ENCODE results near the gene TMEM97. TPM values are rescaled to one million over a fixed set of nuclear protein-coding genes. Genes with fewer than 3 reads are reported as not detected.

TMEM97 gene
- total RNA-seq, 5 donors from 2014 or later (not counting 1 experiment from before 2014, with no cell fraction given), result 3.4 to 7.2 (median 5.1) TPM

GRCh38 chr17:28372203-28372944 is 53.4 kb downstream of the TMEM97 start:
- Mint-ChIP-seq H3K9me3 (no peaks in the 10 kb centered on the region), H3K4me3 (peak overlapping the region; percentile 69 to 97 (median 77)), H3K4me1 (peaks cover 17 to 22% (median 21%) of the 10 kb centered on the region in 3 donors), H3K27ac (peak overlapping the region; percentile 48 to 74), H3K27me3 (no peaks in the 10 kb centered on the region), H3K36me3 (peaks cover 3% of the 10 kb centered on the region)
- 4% methylated on average over 39 of the region's 53 CpGs for WGBS (ENCODE audit: insufficient coverage)
- POLR2A ChIA-PET, result interaction anchor here in 1 of 2 donors (0.7 kb wide), 1 partner anchor 1947 kb away, joined by 3 read pairs; no protein-coding TSS in a partner anchor
- Histone ChIP-seq H3K4me3 (ENCODE audit: control insufficient read depth in 1 of 2, extremely low read depth in 1 of 2, low read length in 1 of 2) (peak overlapping the region; percentile 41 to 54), H3K4me1 (ENCODE audit: control insufficient read depth in 1 of 2, extremely low read depth in 1 of 2, insufficient read depth in 2 of 2, low read length in 2 of 2) (peaks cover 5 to 21% of the 10 kb centered on the region in 2 experiments), H3K36me3 (ENCODE audit: control insufficient read depth in 2 of 2, extremely low read depth in 1 of 2, insufficient read depth in 1 of 2, low read length in 1 of 2) (no peaks in the 10 kb centered on the region), H3K27ac (ENCODE audit: low read length) (no peak overlapping the region), H3K27me3 (replicated peaks in 1 of 2; ENCODE audit: control insufficient read depth in 2 of 2, extremely low read depth in 1 of 2, insufficient read depth in 2 of 2, low read length in 1 of 2) (no peaks in the 10 kb centered on the region), H3K9me3 (no peaks in the 10 kb centered on the region)
- CTCF ChIA-PET, result no interaction called here
- ATAC-seq (replicated peaks in 1 of 4) (peak in 2 of 4 experiments; percentile 3 to 6), DNase-seq (peak in 1 of 35 experiments; percentile 40)

GRCh38 chr17:28372945-28373274 is 53.9 kb downstream of the TMEM97 start:
- DNase-seq (no peak), ATAC-seq (replicated peaks in 1 of 4) (no peak)
- H3K27me3 Mint-ChIP-seq, result no peaks in the 10 kb centered on the region
- H3K9me3 Mint-ChIP-seq, result no peaks in the 10 kb centered on the region
- WGBS (ENCODE audit: insufficient coverage), result no CpG with 5 or more reads among the region's 6 CpGs
- ChIA-PET POLR2A (no interaction called here), CTCF (no interaction called here)
- H3K9me3 ChIP-seq, result no peaks in the 10 kb centered on the region
- peaks cover 17 to 22% (median 21%) of the 10 kb centered on the region in 3 donors for H3K4me1 Mint-ChIP-seq
- peak overlapping the region; percentile 69 to 97 (median 77) for H3K4me3 Mint-ChIP-seq
- H3K27ac ChIP-seq (ENCODE audit: low read length), result no peak overlapping the region
- H3K4me1 ChIP-seq (ENCODE audit: control insufficient read depth in 1 of 2, extremely low read depth in 1 of 2, insufficient read depth in 2 of 2, low read length in 2 of 2), result peaks cover 5 to 21% of the 10 kb centered on the region in 2 experiments
- peaks cover 3% of the 10 kb centered on the region for H3K36me3 Mint-ChIP-seq
- H3K27me3 ChIP-seq (replicated peaks in 1 of 2; ENCODE audit: control insufficient read depth in 2 of 2, extremely low read depth in 1 of 2, insufficient read depth in 2 of 2, low read length in 1 of 2), result no peaks in the 10 kb centered on the region
- H3K36me3 ChIP-seq (ENCODE audit: control insufficient read depth in 2 of 2, extremely low read depth in 1 of 2, insufficient read depth in 1 of 2, low read length in 1 of 2), result no peaks in the 10 kb centered on the region
- peak overlapping the region; percentile 39 to 74 for H3K27ac Mint-ChIP-seq
- H3K4me3 ChIP-seq (ENCODE audit: control insufficient read depth in 1 of 2, extremely low read depth in 1 of 2, low read length in 1 of 2), result no peak overlapping the region

Other genes with a start within 250 kb of the TMEM97 start
- gene IFT20, start 16.3 kb downstream of the TMEM97 start, total RNA-seq, result 10 to 100 TPM; 29.3 to 55.4 (median 33.8) TPM
- gene TNFAIP1, start 16.6 kb downstream of the TMEM97 start, total RNA-seq, result 10 to 100 TPM; 12.1 to 28.9 (median 23.3) TPM
- gene POLDIP2, start 38.3 kb downstream of the TMEM97 start, total RNA-seq, result 10 to 100 TPM; 29.2 to 38.7 (median 33.2) TPM
- not detected for gene SEBOX, start 46.0 kb downstream of the TMEM97 start, total RNA-seq
- 1 to 10 TPM in 3 of 5 donors, under 1 TPM in 2; 0.50 to 1.9 (median 1.2) TPM for gene VTN, start 51.1 kb downstream of the TMEM97 start, total RNA-seq
- 10 to 100 TPM; 26.0 to 42.3 (median 37.9) TPM for gene SARM1, start 52.5 kb downstream of the TMEM97 start, total RNA-seq
- gene SLC46A1, start 87.0 kb downstream of the TMEM97 start, total RNA-seq, result 1 to 10 TPM in 4 of 5 donors, under 1 TPM in 1; 0.93 to 2.7 (median 2.5) TPM
- not detected for gene SLC13A2, start 154.4 kb downstream of the TMEM97 start, total RNA-seq
- gene FOXN1, start 187.1 kb downstream of the TMEM97 start, total RNA-seq, result not detected
- gene UNC119, start 233.4 kb downstream of the TMEM97 start, total RNA-seq, result 10 to 100 TPM; 37.7 to 51.7 (median 44.5) TPM

All from T-cell (primary cell).